ENCODE measurements around the gene CES2. TPM values are rescaled to one million over a fixed set of nuclear protein-coding genes. Genes with fewer than 3 reads are reported as not detected.

The CES2 gene
- total and polyA plus RNA-seq, 10 of the 15 experiments (the other 5 are each of a cell fraction or from before 2014, with no cell fraction given) = 1.6 to 33.7 (median 21.0) TPM

- ATAC-seq = no peak
- Histone ChIP-seq H3K9me3 (replicated peaks; ENCODE audit: control insufficient read depth, insufficient read depth, low read length) (no peaks in the 10 kb centered on the region), H3K27me3 (replicated peaks in 1 of 2; ENCODE audit: control insufficient read depth in 2 of 2, insufficient read depth in 2 of 2, low read length in 1 of 2) (no peaks in the 10 kb centered on the region), H3K27ac (ENCODE audit: control insufficient read depth, insufficient read depth) (no peak overlapping the region), H3K4me3 (no peak overlapping the region), H3K36me3 (ENCODE audit: control insufficient read depth in 2 of 2, insufficient read depth in 2 of 2, low read length in 1 of 2) (peaks cover 2 to 3% of the 10 kb centered on the region in 2 experiments), H3K79me2 (ENCODE audit: control insufficient read depth, insufficient read depth, low read length) (peaks cover 30% of the 10 kb centered on the region), H3K9ac (ENCODE audit: control insufficient read depth, insufficient read depth, low read length) (no peak overlapping the region), H3K4me1 (ENCODE audit: control insufficient read depth, insufficient read depth, low read length) (peaks cover 7% of the 10 kb centered on the region), H4K20me1 (ENCODE audit: control insufficient read depth, insufficient read depth) (no peaks in the 10 kb centered on the region), H2AFZ (ENCODE audit: control insufficient read depth, low read depth, low read length) (no peak overlapping the region), H3K4me2 (ENCODE audit: control insufficient read depth, insufficient read depth) (no peak overlapping the region)
- BruUV-seq (replicated peaks) = no TSS peak
- POLR2A ChIA-PET = no interaction called here
- intact Hi-C loops (cut with micrococcal nuclease; ENCODE audit: unreplicated experiment) = no loop called here
- TF ChIP-seq REST (IDR thresholded peaks at IDR 0.05; ENCODE audit: low read depth, low read length) = no peak
- TF ChIP-seq IRF4 (IDR thresholded peaks at IDR 0.05; ENCODE audit: low read depth, low read length) = no peak
- TF ChIP-seq MTA3 (IDR thresholded peaks at IDR 0.05; ENCODE audit: borderline replicate concordance, low read length) = no peak
- TF ChIP-seq E2F8 (IDR thresholded peaks at IDR 0.05; ENCODE audit: low read depth, partially characterized antibody) = no peak
- TF ChIP-seq CEBPZ (IDR thresholded peaks at IDR 0.05; ENCODE audit: low read depth, low read length) = no peak
- TF ChIP-seq SUZ12 (IDR thresholded peaks at IDR 0.05; ENCODE audit: unreplicated experiment) = no peak
- TF ChIP-seq RAD21 (IDR thresholded peaks at IDR 0.05; ENCODE audit: insufficient read depth, low read depth, low read length) = no peak
- CTCF ChIA-PET = interaction anchor here (2.1 kb wide), 1 partner anchor 43 kb away, joined by 6 read pairs; no protein-coding TSS in a partner anchor
- SMC1A ChIA-PET (ENCODE audit: uncharacterized antibody, unreplicated experiment) = no interaction called here
- no peak for FAIRE-seq
- DNase-seq (ENCODE audit: low read depth, low spot score) = no peak
- RAD21 ChIA-PET (ENCODE audit: unreplicated experiment) = no interaction called here
- 98% methylated on average over 10 of the region's 10 CpGs for WGBS (ENCODE audit: insufficient coverage, insufficient replicate concordance, low lambda C conversion rate, missing lambda C conversion rate)
- in situ Hi-C loops (cut with MboI) = loop anchor here (10.0 kb wide), 1 partner anchor 57 kb away; no protein-coding TSS in a partner anchor
Measured at GRCh38 chr16:66937725-66938337, 2.5 kb downstream of the CES2 start.
